Fibroblast of lung (primary cell): ENCODE results near the gene KCNE5. TPM values are rescaled to one million over a fixed set of nuclear protein-coding genes. Genes with fewer than 3 reads are reported as not detected.
"Not testable (repeated sequence)": the region's sequence is repeated elsewhere in the genome, so short reads cannot be mapped to it uniquely, and the experiment has no call there.

ENCODE experiments used
- DNase-seq, 2 donors: peaks; one replicate each; pipeline versions ENCODE4 v3.0.0 to v3.0.0-alpha.2; 2010; ENCODE audit warnings: low read depth in 2 of 2
- H2AFZ ChIP-seq: 2 replicates; pipeline ENCODE4 v1.5.1; 2012; ENCODE audit warnings: low read length, control low read depth, inconsistent platforms
- H3K27ac ChIP-seq: 2 replicates; pipeline ENCODE4 v1.5.1; 2011; ENCODE audit warnings: low read length, control low read depth; ENCODE audit not compliant: insufficient read depth
- H3K27me3 ChIP-seq: 2 replicates; pipeline ENCODE4 v1.5.1; 2011; ENCODE audit warnings: mild to moderate bottlenecking, low read length; ENCODE audit not compliant: control insufficient read depth, insufficient read depth
- H3K36me3 ChIP-seq: 2 replicates; pipeline ENCODE4 v1.5.1; 2011; ENCODE audit warnings: low read length; ENCODE audit not compliant: control insufficient read depth, insufficient read depth
- H3K4me1 ChIP-seq: 2 replicates; pipeline ENCODE4 v1.5.1; 2011; ENCODE audit warnings: low read length; ENCODE audit not compliant: control insufficient read depth, insufficient read depth; ENCODE audit errors: extremely low read depth
- H3K4me2 ChIP-seq: 2 replicates; pipeline ENCODE4 v1.5.1; 2011; ENCODE audit warnings: low read length, control low read depth; ENCODE audit not compliant: insufficient read depth; ENCODE audit errors: extremely low read depth
- H3K4me3 ChIP-seq, 4 experiments: fragments of 200-600 bp in 1 of 4; sonication (generic) in 1 of 4; replicated peaks in 1 of 4; 2 replicates each; pipeline ENCODE4 v1.5.1; 2011 to 2016; ENCODE audit warnings: low read length in 4 of 4, low read depth in 3 of 4, mild to moderate bottlenecking in 3 of 4, control low read depth in 2 of 4, inconsistent platforms in 1 of 4, mixed read lengths in 1 of 4; ENCODE audit not compliant: insufficient read depth in 1 of 4; ENCODE audit errors: control extremely low read depth in 1 of 4
- H3K79me2 ChIP-seq: 2 replicates; pipeline ENCODE4 v1.5.1; 2012; ENCODE audit warnings: mild to moderate bottlenecking, low read length, inconsistent platforms; ENCODE audit not compliant: control insufficient read depth, insufficient read depth
- H3K9ac ChIP-seq: 2 replicates; pipeline ENCODE4 v1.5.1; 2011; ENCODE audit warnings: mild to moderate bottlenecking, low read length, control low read depth; ENCODE audit not compliant: insufficient read depth
- H3K9me3 ChIP-seq: 2 replicates; pipeline ENCODE4 v1.5.1; 2012; ENCODE audit warnings: low read depth, low read length; ENCODE audit not compliant: control insufficient read depth, insufficient read depth
- H4K20me1 ChIP-seq: 2 replicates; pipeline ENCODE4 v1.5.1; 2011; ENCODE audit warnings: low read length; ENCODE audit not compliant: control insufficient read depth, insufficient read depth; ENCODE audit errors: extremely low read depth
- EZH2 ChIP-seq: IDR thresholded peaks from 2 replicates; pipeline ENCODE4 v1.5.1; 2012; ENCODE audit warnings: low read length, control low read depth, mild to moderate bottlenecking; ENCODE audit errors: missing control alignments
- polyA plus RNA-seq, 2 donors: library from polyadenylated mRNA; depleted of rRNA in 1 of 2; stranded (reverse) in 1 of 2; unstranded in 1 of 2; fragments of >200 nt; gene quantifications; 2 replicates each; pipeline ENCODE4 v1.2.1, GENCODE V29; 2011 to 2012; ENCODE audit warnings: missing spikeins in 1 of 2
- total RNA-seq: library from RNA; depleted of rRNA; stranded (reverse); fragments of >200 nt; gene quantifications from 2 replicates; pipeline ENCODE4 v1.2.1, GENCODE V29; 2014
- TF ChIP-seq, protein P1 (sequence below), 2 donors: IDR thresholded peaks in 1 of 2; conservative IDR thresholded peaks in 1 of 2; 1 replicate in 1 of 2; 2 replicates in 1 of 2; pipeline ENCODE4 v1.5.1; 2011 to 2012; ENCODE audit warnings: low read length in 2 of 2, control low read depth in 1 of 2, inconsistent platforms in 1 of 2, low read depth in 1 of 2, mild to moderate bottlenecking in 1 of 2

Gene KCNE5
- total and polyA plus RNA-seq, 2 donors (not counting 1 experiment from before 2014, with no cell fraction given), result 0.12 to 1.2 TPM

DNA sequence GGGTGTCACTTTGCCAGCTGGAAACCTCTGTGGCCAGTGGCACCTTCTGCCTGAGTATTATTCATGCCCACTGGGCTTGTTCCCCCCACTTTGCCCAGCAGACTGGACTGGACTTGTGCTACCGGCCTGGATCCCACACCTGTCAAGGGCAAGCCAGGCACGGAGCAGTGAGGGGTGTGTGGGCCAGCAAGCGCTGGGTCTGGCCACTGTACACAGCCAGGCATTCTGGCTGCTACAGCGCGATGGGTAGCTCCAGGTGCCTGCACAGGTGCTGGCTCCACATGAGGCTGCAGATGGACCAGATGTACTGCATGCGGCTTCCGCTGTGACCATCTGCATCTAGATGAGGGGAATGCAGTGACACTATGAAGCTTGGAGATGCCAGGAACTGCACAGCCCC is 39.5 kb downstream of the KCNE5 start:
- Histone ChIP-seq H3K9ac (no peak overlapping the region), H3K36me3 (no peaks in the 10 kb centered on the region), H3K79me2 (no peaks in the 10 kb centered on the region), H3K4me1 (no peaks in the 10 kb centered on the region), H3K4me3 (no peak overlapping the region), H4K20me1 (no peaks in the 10 kb centered on the region), H3K27ac (no peak overlapping the region), H3K9me3 (no peaks in the 10 kb centered on the region), H3K27me3 (no peaks in the 10 kb centered on the region), H3K4me2 (no peak overlapping the region), H2AFZ (no peak overlapping the region)
- no peak for DNase-seq
- TF ChIP-seq, protein P1, sequence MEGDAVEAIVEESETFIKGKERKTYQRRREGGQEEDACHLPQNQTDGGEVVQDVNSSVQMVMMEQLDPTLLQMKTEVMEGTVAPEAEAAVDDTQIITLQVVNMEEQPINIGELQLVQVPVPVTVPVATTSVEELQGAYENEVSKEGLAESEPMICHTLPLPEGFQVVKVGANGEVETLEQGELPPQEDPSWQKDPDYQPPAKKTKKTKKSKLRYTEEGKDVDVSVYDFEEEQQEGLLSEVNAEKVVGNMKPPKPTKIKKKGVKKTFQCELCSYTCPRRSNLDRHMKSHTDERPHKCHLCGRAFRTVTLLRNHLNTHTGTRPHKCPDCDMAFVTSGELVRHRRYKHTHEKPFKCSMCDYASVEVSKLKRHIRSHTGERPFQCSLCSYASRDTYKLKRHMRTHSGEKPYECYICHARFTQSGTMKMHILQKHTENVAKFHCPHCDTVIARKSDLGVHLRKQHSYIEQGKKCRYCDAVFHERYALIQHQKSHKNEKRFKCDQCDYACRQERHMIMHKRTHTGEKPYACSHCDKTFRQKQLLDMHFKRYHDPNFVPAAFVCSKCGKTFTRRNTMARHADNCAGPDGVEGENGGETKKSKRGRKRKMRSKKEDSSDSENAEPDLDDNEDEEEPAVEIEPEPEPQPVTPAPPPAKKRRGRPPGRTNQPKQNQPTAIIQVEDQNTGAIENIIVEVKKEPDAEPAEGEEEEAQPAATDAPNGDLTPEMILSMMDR (conservative IDR thresholded peaks at IDR 0.05 in 1 of 2, IDR thresholded peaks at IDR 0.05 in 1 of 2; ENCODE audit: low read depth in 1 of 2, low read length in 2 of 2), result no peak
- no peak for TF ChIP-seq EZH2

DNA sequence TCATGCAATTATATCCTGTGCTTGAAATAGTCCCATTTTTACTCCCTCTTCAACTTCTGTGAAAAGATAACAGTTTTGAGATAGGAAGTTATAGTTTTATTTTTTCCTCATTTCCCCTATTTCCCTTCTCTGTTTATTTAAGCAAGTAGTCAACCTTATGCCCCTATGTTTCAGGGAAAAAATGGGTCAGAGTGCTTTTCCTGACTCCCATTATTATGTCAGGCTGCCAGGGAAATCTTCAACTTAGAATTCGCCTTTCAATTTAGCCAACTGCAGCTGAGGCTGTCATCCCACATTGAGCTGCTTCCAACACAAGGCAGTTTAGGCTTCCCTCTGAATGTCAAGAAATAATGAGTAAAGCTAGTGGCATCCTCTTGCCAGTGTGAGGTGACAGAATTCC is 46.1 kb downstream of the KCNE5 start:
- DNase-seq, result no peak
- H3K4me1 ChIP-seq, result no peaks in the 10 kb centered on the region
- H3K36me3 ChIP-seq, result no peaks in the 10 kb centered on the region
- no peak overlapping the region for H3K9ac ChIP-seq
- no peak overlapping the region for H3K27ac ChIP-seq
- no peaks in the 10 kb centered on the region for H3K79me2 ChIP-seq
- H4K20me1 ChIP-seq, result no peaks in the 10 kb centered on the region
- no peak overlapping the region for H3K4me3 ChIP-seq
- TF ChIP-seq, protein P1 (conservative IDR thresholded peaks at IDR 0.05 in 1 of 2, IDR thresholded peaks at IDR 0.05 in 1 of 2; ENCODE audit: low read depth in 1 of 2, low read length in 2 of 2), result no peak
- no peak for TF ChIP-seq EZH2
- no peaks in the 10 kb centered on the region for H3K9me3 ChIP-seq
- no peaks in the 10 kb centered on the region for H3K27me3 ChIP-seq
- no peak overlapping the region for H3K4me2 ChIP-seq
- H2AFZ ChIP-seq, result no peak overlapping the region

DNA sequence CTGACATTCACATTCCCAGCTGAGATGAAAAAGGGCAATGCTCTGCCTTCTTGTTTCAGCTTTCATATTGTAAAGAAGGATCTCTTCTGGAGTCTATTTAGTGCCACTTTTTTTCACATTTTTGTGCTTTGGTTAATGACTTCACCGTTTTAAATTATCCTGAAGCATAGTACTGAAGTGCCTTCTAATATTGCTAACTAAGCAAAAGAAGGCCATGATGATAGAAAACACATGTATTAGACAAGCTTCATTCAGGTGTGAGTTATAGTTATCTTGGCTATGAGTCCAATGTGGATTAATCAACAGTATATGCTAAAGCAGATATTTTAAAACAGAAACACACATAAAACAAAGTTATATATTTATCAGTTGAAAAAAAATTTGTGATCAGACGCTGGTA is 47.9 kb downstream of the KCNE5 start:
- no peak overlapping the region for H3K4me2 ChIP-seq
- no peaks in the 10 kb centered on the region for H3K27me3 ChIP-seq
- no peak overlapping the region for H3K4me3 ChIP-seq
- no peaks in the 10 kb centered on the region for H3K79me2 ChIP-seq
- no peak overlapping the region for H3K9ac ChIP-seq
- TF ChIP-seq, protein P1 (conservative IDR thresholded peaks at IDR 0.05 in 1 of 2, IDR thresholded peaks at IDR 0.05 in 1 of 2; ENCODE audit: low read depth in 1 of 2, low read length in 2 of 2), result no peak
- TF ChIP-seq EZH2, result no peak
- no peak overlapping the region for H2AFZ ChIP-seq
- no peak for DNase-seq
- H3K4me1 ChIP-seq, result no peaks in the 10 kb centered on the region
- H3K36me3 ChIP-seq, result no peaks in the 10 kb centered on the region
- no peak overlapping the region for H3K27ac ChIP-seq
- H3K9me3 ChIP-seq, result no peaks in the 10 kb centered on the region
- H4K20me1 ChIP-seq, result no peaks in the 10 kb centered on the region

DNA sequence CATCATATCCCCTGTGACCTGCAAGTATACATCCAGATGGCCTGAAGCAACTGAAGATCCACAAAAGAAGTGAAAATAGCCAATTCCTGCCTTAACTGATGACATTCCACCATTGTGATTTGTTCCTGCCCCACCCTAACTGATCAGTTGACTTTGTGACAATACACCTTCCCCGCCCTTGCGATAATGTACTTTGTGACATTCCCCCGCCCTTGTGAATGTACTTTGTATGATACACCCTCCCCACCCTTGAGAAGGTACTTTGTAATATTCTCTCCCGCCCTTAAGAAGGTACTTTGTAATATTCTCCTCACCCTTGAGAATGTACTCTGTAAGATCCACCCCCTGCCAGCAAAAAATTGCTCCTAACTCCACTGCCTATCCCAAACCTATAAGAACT is 48.9 kb downstream of the KCNE5 start:
- H2AFZ ChIP-seq, H3K36me3 ChIP-seq, H3K9ac ChIP-seq, H4K20me1 ChIP-seq, H3K4me2 ChIP-seq, H3K4me1 ChIP-seq, H3K27me3 ChIP-seq, H3K9me3 ChIP-seq, H3K4me3 ChIP-seq, DNase-seq, H3K79me2 ChIP-seq, H3K27ac ChIP-seq: not testable (repeated sequence)
